GM21717 (cell line): Measurements from ENCODE around the gene CLEC16A.

Experiments
- ATAC-seq: cut with Tn5 transposase; IDR thresholded peaks from one replicate; pipeline ENCODE4 v1.9.1; 2021; ENCODE audit warnings: mild to moderate bottlenecking, moderate library complexity; ENCODE audit not compliant: unreplicated experiment

CLEC16A gene, protein sequence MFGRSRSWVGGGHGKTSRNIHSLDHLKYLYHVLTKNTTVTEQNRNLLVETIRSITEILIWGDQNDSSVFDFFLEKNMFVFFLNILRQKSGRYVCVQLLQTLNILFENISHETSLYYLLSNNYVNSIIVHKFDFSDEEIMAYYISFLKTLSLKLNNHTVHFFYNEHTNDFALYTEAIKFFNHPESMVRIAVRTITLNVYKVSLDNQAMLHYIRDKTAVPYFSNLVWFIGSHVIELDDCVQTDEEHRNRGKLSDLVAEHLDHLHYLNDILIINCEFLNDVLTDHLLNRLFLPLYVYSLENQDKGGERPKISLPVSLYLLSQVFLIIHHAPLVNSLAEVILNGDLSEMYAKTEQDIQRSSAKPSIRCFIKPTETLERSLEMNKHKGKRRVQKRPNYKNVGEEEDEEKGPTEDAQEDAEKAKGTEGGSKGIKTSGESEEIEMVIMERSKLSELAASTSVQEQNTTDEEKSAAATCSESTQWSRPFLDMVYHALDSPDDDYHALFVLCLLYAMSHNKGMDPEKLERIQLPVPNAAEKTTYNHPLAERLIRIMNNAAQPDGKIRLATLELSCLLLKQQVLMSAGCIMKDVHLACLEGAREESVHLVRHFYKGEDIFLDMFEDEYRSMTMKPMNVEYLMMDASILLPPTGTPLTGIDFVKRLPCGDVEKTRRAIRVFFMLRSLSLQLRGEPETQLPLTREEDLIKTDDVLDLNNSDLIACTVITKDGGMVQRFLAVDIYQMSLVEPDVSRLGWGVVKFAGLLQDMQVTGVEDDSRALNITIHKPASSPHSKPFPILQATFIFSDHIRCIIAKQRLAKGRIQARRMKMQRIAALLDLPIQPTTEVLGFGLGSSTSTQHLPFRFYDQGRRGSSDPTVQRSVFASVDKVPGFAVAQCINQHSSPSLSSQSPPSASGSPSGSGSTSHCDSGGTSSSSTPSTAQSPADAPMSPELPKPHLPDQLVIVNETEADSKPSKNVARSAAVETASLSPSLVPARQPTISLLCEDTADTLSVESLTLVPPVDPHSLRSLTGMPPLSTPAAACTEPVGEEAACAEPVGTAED

DNA sequence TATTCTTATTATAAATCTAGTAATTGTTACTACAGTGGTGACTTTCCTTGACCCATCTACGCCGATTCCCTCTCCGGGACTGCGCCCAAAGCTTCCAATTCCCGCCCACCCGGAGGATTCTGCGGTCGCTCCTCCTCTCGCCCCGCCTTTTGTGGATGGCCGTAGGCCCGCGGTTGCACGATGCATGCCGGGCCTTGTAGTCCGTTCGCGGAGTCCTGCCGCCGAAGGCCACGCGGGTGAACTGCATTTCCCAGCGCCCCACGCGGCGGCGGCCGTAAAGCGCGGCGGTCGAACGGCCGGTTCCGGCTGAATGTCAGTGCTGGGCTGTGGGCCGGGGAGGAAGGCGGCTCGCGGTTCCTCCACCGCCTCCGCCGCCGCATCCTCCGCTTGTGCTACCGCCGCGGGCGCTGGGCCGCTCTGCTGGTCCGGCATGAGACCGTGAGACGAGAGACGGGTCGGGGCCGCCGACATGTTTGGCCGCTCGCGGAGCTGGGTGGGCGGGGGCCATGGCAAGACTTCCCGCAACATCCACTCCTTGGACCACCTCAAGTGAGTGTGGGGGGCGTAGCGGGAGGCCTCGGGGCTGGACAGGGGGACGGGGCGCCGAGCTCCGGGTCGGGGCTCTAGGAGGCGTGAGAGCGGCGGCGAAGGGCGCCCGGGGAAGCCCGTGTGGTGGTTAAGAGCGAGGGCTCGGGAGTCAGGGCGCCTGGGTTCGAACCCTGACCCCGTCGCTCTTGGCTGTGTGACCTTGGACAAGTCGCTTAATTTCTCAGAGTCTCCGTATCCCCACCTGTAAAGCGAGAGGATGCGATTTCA is at the start of gene CLEC16A:
TSS of gene CLEC16A (plus strand) at position 316 of the 816 bp plus-strand sequence. CDS start at position 470, 154 bp downstream.
- ATAC-seq = peak; percentile 59

DNA sequence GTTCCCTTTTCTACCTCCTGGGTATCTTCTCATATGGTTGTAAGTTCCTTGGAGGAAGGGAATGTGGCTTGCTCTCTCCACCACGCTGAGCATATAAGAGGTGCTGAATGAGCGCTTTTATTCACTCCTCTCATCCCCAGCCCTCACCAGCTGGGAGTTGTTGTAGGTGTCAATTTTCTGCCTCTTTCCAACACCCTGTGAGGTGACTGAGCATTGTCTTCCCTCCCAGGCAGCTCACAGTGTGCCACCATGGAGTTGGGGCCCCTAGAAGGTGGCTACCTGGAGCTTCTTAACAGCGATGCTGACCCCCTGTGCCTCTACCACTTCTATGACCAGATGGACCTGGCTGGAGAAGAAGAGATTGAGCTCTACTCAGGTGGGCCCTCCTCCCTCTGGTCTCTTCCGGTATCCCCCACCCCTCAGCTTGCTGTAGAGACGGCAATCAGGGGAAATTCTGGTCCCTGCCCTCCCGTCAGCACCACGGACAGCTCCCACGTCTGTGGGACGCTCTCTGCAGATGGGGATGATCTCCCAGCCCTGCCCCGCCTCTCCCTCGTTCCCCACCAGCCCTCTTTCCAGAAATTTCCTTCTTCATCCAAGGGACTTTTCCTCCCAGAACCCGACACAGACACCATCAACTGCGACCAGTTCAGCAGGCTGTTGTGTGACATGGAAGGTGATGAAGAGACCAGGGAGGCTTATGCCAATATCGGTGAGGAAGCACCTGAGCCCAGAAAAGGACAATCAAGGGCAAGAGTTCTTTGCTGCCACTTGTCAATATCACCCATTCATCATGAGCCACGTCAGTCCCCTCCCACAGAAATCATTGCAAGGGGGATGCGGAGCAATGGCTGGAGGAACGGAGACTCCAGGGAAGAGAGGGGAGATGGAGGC is 49.1 kb upstream of the CLEC16A start:
- no peak for ATAC-seq

DNA sequence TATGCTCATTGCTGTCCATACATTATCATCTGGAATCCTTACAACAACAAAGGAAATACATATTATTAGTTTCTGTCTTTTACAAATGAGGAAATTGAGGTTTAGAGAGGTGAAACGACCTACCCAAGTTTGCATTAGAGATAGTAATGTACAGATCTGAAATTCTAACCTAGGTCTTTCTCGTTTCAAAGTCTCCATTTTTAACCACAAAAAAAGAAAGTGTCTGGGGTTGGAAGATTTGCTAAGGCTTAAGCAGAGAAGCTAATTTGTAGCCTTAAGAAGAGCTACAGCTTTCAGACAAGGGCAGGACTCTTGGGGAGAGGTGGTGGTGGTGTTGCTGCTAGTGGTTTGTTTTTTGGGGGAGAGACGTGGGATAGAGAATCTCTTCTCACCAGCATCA is 48.2 kb upstream of the CLEC16A start:
- no peak for ATAC-seq

DNA sequence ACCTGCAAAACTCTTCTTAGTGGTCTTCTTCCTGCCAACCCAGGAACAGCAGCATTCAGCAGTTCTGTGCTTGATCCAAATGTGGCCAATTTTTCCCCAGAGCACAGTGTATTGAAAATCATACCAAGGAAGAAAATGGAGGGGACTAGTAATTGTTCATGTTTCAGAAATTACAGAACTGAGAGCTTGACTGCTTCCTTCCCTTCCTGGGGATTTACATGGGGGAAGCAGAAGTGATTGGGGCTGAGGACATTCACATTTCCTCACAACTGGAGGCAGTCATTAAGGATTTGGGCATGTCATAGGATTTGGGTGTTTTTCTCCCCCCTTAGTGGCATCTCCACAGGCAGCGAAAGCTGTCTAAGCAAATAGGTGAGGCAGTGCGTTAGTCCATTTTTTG is 47.6 kb upstream of the CLEC16A start:
- no peak for ATAC-seq

DNA sequence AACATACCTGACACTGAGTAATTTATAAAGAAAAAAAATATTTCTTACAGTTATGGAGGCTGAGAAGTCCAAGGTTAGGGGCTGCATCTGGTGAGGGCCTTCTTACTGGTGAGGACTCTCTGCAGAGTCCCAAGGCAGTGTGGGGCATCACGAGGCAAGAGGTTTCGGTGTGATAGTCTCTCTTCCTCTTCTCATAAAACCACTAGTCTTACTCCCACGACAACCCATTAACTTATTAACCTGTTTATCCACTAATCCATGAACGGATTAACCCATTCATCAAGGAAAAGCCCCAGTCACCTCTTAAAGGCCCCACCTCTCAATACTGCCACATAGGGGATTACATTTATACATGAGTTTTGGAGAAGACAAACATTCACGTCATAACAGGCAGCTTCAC is 47.2 kb upstream of the CLEC16A start:
- peak; percentile 46 for ATAC-seq

DNA sequence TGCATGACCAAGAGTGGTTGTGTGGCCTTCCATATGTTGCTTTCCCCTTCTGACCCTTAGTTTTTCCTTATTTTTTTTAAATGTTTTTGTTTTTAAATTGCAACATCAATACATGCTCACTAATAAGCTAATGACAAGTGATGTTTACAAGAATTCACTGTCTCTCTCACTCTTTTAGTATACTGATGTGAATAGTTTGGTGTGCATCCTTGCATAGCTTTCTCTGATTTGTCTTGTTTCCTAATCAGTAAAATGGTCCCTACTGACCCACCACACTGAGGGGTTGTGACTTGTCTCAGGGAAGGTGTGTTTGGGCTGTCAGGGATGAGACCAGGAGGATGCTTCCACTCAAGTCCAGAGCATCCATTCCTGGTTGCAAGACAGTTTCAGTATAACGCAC is 41.4 kb upstream of the CLEC16A start:
- no peak for ATAC-seq

DNA sequence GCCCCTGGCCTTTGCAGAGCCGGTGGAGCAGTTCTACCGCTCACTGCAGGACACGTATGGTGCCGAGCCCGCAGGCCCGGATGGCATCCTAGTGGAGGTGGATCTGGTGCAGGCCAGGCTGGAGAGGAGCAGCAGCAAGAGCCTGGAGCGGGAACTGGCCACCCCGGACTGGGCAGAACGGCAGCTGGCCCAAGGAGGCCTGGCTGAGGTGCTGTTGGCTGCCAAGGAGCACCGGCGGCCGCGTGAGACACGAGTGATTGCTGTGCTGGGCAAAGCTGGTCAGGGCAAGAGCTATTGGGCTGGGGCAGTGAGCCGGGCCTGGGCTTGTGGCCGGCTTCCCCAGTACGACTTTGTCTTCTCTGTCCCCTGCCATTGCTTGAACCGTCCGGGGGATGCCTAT is 37.9 kb upstream of the CLEC16A start:
- no peak for ATAC-seq

DNA sequence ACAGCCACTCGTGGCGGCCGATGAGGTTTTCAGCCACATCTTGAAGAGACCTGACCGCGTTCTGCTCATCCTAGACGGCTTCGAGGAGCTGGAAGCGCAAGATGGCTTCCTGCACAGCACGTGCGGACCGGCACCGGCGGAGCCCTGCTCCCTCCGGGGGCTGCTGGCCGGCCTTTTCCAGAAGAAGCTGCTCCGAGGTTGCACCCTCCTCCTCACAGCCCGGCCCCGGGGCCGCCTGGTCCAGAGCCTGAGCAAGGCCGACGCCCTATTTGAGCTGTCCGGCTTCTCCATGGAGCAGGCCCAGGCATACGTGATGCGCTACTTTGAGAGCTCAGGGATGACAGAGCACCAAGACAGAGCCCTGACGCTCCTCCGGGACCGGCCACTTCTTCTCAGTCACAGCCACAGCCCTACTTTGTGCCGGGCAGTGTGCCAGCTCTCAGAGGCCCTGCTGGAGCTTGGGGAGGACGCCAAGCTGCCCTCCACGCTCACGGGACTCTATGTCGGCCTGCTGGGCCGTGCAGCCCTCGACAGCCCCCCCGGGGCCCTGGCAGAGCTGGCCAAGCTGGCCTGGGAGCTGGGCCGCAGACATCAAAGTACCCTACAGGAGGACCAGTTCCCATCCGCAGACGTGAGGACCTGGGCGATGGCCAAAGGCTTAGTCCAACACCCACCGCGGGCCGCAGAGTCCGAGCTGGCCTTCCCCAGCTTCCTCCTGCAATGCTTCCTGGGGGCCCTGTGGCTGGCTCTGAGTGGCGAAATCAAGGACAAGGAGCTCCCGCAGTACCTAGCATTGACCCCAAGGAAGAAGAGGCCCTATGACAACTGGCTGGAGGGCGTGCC is 37.2 kb upstream of the CLEC16A start:
- no peak for ATAC-seq

DNA sequence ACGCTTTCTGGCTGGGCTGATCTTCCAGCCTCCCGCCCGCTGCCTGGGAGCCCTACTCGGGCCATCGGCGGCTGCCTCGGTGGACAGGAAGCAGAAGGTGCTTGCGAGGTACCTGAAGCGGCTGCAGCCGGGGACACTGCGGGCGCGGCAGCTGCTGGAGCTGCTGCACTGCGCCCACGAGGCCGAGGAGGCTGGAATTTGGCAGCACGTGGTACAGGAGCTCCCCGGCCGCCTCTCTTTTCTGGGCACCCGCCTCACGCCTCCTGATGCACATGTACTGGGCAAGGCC is 36.7 kb upstream of the CLEC16A start:
- ATAC-seq = no peak

DNA sequence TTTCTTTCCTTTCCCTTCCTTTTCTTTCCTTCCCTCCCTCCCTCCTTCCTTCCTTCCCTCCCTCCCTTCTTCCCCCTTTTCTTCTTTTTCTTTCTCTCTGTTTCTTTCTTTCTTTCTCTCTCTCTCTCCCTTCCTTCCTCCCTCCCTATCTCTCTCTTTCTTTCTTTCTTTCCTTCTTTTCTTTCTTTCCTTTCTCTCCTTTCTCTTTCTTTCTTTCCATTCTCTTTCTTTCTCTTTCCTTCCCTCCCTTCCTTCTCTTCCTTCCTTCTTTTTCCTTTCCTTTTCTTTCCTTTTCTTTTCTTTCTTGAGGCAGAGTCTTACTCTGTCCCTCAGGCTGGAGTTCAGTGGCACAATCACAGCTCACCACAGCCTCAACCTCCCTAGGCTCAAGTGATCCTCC is 33.1 kb upstream of the CLEC16A start:
- ATAC-seq = no peak

DNA sequence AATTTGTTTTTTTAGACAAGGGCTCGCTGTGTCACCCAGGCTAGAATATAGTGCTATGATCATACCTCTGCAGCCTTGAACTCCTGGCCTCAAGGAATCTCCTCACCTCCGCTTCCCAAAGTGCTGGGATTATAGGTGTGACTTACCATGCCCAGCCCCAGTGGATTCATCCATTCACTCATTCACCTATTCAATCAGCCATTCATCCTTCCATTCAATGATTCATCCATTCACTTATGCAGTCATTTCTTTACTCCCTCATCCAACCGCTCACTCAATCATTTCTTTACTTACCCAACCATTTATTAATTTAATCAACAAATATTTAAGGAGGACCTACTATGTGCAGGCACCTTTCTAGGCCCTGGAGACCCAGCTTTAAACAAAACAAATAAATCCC is 27.8 kb upstream of the CLEC16A start:
- ATAC-seq = no peak

DNA sequence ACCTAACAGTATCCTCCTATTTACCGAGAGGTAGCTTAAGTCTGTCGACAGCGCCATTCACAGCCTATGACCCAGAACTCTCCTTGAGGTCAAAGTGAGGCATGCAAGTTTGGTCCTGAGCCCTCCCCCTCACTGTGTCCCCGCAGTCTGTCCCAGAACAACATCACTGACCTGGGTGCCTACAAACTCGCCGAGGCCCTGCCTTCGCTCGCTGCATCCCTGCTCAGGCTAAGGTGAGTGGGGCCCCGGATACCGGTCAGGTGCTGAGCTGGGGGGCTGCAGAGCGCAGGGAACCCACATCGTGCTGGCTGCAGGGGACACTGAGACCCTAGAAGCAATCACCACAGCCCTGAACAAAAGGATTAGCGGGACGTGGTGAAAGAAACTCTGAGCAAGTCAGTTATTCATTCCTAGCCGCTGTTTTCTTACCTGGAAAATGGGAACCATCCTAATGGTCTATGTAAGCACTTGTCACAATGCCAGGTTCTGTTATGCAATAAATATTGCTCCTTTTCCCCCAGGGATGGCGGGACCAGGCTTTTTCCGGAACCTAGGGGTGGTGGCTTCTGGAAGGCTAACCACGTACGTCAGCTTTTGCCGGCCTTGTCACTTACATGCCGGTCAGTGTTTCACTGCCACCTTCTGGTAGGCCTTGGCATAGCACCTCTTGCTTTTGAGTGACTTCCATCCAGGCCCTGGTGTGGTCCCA is 25.9 kb upstream of the CLEC16A start:
- ATAC-seq = no peak

DNA sequence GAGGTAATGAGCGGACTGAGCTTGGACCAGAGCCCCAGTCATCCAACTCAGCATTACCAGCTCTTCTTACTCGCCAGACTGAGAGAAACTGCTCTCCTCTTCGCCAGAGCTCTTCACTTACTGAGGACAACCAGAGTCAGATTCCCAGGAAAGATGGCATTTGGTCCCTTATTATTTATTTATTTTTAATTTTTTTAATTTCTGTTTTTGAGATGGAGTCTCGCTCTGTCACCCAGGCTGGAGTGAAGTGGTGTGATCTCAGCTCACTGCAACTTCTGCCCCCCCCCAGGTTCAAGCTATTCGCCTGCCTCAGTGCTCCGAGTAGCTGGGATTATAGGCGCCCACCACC is 25.4 kb upstream of the CLEC16A start:
- no peak for ATAC-seq

DNA sequence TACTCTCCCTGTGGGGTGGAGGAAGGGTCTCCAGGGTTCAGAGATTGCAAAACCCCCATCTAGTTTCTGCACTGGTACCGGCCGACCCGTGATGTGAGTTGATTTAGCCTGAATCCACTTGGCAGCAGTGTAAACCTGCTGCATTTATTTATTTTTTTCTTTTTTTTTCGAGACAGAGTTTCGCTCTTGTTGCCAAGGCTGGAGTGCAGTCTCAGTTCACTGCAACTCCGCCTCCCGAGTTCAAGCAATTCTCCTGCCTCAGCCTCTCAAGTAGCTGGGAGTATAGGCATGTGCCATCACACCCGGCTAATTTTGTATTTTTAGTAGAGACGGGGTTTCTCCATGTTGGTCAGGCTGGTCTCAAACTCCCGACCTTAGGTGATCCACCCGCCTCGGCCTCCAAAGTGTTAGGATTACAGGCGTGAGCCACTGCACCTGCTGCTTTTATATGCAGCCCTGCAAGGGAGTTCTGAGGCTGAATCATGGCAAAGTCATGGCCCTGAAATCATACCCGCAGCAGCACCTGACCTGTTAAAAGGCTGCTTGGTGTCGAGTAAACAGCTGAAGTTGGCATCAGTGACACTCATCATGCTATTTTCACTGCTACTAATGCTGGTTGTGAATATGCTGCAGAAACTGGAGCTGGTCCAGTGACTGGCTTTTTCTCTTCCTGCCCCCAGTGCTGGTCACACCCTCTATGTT is 23.5 kb upstream of the CLEC16A start:
- no peak for ATAC-seq

DNA sequence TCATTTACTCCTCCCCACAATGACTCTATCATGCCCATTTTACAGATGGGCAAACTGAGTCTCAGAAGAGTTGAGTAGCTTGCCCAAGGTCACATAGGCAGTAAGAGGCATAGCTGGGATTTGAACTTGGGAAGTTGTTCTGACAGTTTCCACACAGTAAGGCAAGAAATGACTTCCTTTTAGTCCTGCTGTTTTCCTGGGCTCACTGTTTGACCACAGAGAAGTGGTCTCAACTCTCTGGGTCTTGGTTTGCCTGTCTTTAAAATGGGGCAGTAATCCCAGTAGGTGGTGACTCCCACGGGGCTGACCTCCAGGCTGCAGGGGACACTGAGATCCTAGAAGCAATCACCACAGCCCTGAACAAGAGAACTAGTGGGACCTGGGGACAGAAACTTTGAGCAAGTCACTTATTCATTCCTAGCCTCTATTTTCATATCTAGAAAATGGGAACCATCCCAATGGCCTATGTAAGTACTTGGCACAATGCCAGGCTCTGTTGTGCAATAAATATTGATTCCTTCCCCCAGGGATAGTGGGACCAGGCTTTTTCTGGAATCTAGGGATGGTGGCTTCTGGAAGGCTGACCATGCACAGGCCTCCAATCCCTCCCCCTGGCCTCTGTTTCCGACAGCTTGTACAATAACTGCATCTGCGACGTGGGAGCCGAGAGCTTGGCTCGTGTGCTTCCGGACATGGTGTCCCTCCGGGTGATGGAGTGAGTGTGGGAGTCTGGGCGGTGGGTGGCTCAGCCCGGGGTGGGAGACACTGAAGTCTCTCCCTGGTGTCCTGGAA is 22.6 kb upstream of the CLEC16A start:
- ATAC-seq = no peak

DNA sequence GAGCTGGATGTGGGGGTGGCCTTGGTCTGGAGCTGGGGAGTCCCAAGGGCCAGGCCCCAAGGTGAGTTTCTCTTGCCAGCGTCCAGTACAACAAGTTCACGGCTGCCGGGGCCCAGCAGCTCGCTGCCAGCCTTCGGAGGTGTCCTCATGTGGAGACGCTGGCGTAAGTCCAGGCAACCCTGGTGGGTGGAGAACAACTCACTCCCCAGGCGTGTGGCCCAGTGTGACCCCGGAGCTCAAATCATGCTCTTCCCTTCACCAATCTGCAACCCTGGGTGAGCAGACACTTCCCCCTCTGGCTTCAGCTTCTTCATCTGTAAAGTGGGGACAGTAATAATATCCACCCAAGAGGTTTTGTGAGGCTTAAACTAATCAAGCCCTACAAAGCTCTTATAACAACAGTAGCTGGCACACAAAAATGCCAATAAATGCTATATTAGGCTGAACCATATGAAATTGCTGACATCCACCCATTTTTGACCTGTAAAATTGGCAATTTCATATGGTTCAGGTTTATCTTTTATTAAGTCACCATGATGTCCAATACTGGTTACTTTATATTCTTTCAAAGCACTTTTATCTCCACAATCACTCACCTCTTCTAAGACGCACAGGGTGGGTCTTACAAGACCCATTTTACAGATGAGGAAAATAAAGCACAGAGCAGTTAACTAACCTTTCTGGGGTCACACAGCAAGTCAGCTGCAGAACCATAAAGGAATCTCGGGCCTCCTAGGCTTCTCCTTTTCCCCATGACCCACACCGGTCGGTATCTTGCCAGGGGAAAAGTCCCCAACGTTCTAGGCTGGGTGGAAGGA is 21.8 kb upstream of the CLEC16A start:
- no peak for ATAC-seq
